GM21381 (cell line): ENCODE results near the gene EVA1B.

Experiments used
- ATAC-seq: cut with Tn5 transposase; IDR thresholded peaks from one replicate; pipeline ENCODE4 v1.9.1; 2021; ENCODE audit warnings: mild to moderate bottlenecking, moderate library complexity; ENCODE audit not compliant: unreplicated experiment

Gene EVA1B

DNA sequence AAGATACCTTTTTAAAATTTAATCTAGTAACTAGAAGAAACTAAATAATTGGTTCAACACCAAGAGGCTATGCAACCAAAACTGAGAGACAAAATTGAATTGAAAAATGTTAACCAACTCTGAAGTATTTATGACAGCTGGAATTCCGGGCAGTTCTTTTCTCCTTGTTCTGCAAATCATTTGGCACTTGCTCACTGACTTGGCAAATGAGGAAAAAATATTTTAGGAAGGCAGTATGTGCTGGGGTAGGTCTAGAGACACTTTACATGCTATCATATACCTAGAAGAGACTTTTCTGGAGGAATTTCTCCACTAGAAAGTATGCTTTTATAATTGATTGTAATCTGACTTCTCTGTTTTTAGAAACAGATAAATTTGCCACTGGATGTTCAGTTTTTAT, 39.4 kb downstream of the EVA1B start:
- ATAC-seq, result no peak

GRCh38 chr1:36279789-36280296, 43.6 kb downstream of the EVA1B start:
- ATAC-seq, result no peak

DNA sequence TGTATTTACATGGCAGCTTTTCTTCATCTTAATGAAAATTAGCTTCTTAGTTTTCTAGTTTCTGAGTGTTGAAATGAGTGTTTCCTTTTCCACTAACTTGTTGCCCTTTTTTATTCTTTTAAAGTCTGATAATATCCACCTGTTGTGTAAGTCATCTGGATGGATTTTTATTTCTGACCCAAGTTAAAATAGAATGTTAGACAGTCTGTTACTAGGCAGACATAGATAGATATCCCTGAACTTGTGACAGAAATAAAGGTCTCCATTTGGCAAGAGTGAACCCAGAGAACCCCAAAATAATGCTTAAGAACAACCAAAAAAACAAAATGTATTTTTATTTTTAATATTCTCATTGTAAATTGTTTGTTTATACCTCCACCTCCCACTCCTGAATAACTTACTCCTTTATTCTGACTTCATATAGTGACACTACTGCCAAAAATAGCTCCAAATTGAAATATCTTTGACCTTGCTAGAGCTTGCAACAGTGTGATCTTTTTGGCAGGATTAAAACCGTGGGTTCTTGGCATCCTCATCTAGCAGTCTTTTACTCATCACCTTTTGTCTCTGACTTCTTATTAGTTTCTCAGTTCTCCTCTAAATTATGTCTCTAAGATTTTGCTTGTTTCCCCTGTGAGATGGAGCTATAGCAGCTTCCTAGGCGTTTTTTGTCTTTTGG, 44.2 kb downstream of the EVA1B start:
- ATAC-seq, result no peak

GRCh38 chr1:36276688-36277087, 46.8 kb downstream of the EVA1B start:
- ATAC-seq, result no peak

DNA sequence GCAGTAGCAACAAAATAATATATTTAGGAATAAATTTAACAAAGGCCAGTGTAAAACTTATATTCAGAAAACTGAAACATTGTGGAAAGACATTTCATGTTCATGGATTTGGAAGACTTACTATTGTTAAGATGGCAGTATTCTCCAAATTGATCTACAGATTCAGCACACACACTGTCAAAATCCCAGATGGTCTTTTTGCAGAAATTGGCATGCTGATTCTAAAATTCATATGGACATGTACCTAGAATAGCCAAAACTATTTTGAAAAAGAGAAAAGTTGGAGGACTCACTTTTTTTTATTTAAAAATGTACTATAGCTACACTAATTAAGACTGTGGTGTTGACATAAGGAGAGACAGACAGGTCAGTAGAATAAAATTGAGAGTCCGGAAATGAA, 49.2 kb downstream of the EVA1B start:
- no peak for ATAC-seq

DNA sequence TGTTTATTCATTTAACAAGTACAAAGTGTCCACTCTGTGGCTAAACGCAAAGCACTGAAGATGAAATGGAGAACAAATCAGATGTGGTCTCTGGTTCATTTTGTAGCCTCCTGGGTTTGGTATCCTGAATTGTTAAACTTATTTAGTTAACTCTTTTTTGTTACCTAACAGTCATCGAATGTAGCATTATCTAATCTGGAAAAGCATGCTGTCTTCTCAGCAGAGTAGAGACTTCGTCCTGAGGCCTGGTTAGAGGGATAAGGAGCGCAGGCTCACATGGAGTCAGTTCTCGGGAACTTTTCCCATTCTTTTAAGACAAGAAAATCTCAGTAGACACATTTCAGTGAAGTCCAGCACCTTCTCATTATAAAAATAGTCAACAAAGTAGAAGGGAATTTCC, 50.4 kb downstream of the EVA1B start:
- ATAC-seq, result no peak
